ENCODE measurements around the gene MGAT5. TPM values are rescaled to one million over a fixed set of nuclear protein-coding genes. Genes with fewer than 3 reads are reported as not detected.

The MGAT5 gene
- total RNA-seq, 2 experiments from 2014 or later: 11.6 to 13.0 TPM

GRCh38 chr2:134231965-134232340 lies 21.9 kb upstream of the MGAT5 start:
- Mint-ChIP-seq H3K4me3 (no peak overlapping the region), H3K9me3 (peaks cover 19% of the 10 kb centered on the region), H3K27me3 (ENCODE audit: low read depth) (no peaks in the 10 kb centered on the region), H3K4me1 (ENCODE audit: low read depth) (peaks cover 71% of the 10 kb centered on the region), H3K36me3 (ENCODE audit: low read depth) (peaks cover 14% of the 10 kb centered on the region), H3K27ac (no peak overlapping the region)
- no peak for DNase-seq
- CTCF ChIA-PET: interaction anchor here (0.6 to 1.2 kb wide), 2 partner anchors 14 to 219 kb away, joined by 3 read pairs; no protein-coding TSS in a partner anchor
- intact Hi-C loops (cut with micrococcal nuclease): loop anchor here (2.0 to 5.0 kb wide), 2 partner anchors 105 to 685 kb away; partner anchors contain the start of gene CCNT2

- Mint-ChIP-seq H3K4me1 (ENCODE audit: low read depth) (peaks cover 74% of the 10 kb centered on the region), H3K36me3 (ENCODE audit: low read depth) (peaks cover 14% of the 10 kb centered on the region), H3K27me3 (ENCODE audit: low read depth) (no peaks in the 10 kb centered on the region), H3K4me3 (no peak overlapping the region), H3K27ac (peak overlapping the region; percentile 50), H3K9me3 (peaks cover 19% of the 10 kb centered on the region)
- CTCF ChIA-PET: interaction anchor here (0.6 to 4.0 kb wide), 2 partner anchors 12 to 13 kb away, joined by 3 to 26 read pairs; no protein-coding TSS in a partner anchor
- intact Hi-C loops (cut with micrococcal nuclease): loop anchor here (2.0 to 5.0 kb wide), 2 partner anchors 106 to 685 kb away; partner anchors contain the start of gene CCNT2
- DNase-seq: no peak
These were observed 21.4 kb upstream of the MGAT5 start for GRCh38 chr2:134232461-134232860.

GRCh38 chr2:134232868-134233727 lies 20.8 kb upstream of the MGAT5 start:
- DNase-seq: peak; percentile 47
- Mint-ChIP-seq H3K4me1 (ENCODE audit: low read depth) (peaks cover 70% of the 10 kb centered on the region), H3K27me3 (ENCODE audit: low read depth) (no peaks in the 10 kb centered on the region), H3K9me3 (peaks cover 13% of the 10 kb centered on the region), H3K27ac (peak overlapping the region; percentile 80), H3K36me3 (ENCODE audit: low read depth) (peaks cover 9% of the 10 kb centered on the region), H3K4me3 (no peak overlapping the region)
- intact Hi-C loops (cut with micrococcal nuclease): loop anchor here (1.0 to 5.0 kb wide), 11 partner anchors 12 to 684 kb away; partner anchors contain the start of gene CCNT2
- CTCF ChIA-PET: interaction anchor here (4.0 kb wide), 1 partner anchor 12 kb away, joined by 26 read pairs; no protein-coding TSS in a partner anchor

- CTCF ChIA-PET: interaction anchor here (1.3 to 4.0 kb wide), 2 partner anchors 11 to 15 kb away, joined by 4 to 26 read pairs; no protein-coding TSS in a partner anchor
- Mint-ChIP-seq H3K27ac (peak overlapping the region; percentile 80), H3K4me1 (ENCODE audit: low read depth) (peaks cover 74% of the 10 kb centered on the region), H3K27me3 (ENCODE audit: low read depth) (no peaks in the 10 kb centered on the region), H3K36me3 (ENCODE audit: low read depth) (peaks cover 4% of the 10 kb centered on the region), H3K4me3 (no peak overlapping the region), H3K9me3 (peaks cover 9% of the 10 kb centered on the region)
- intact Hi-C loops (cut with micrococcal nuclease): loop anchor here (1.0 to 5.0 kb wide), 11 partner anchors 12 to 684 kb away; partner anchors contain the start of gene CCNT2
- no peak for DNase-seq
These were observed 20.1 kb upstream of the MGAT5 start for GRCh38 chr2:134233728-134234136.

DNA sequence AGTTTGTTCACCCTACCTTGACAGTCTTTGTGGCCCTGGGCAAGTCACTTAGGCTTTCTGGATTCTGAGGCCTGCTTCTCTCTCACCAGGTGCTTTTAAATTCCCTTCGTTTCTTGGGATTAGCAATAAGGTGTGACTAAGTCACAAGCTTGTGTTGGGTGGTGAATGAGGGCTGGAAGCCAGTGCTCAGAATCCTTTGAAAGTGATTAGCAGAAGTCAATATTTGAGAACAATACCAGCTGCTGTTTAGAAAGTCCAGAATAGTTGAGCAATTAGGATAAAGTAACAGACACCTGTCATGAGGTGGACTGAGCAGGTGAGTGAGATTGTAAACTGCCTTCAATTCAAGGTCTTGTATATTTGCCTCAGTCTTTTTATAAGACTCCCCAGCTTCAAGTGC lies 19.3 kb upstream of the MGAT5 start:
- peaks cover 3% of the 10 kb centered on the region for H3K36me3 Mint-ChIP-seq (ENCODE audit: low read depth)
- intact Hi-C loops (cut with micrococcal nuclease): loop anchor here (5.0 kb wide), 1 partner anchor 683 kb away; the partner anchor contains the start of gene CCNT2
- H3K4me3 Mint-ChIP-seq: no peak overlapping the region
- no peak overlapping the region for H3K27ac Mint-ChIP-seq
- CTCF ChIA-PET: interaction anchor here (0.7 to 4.0 kb wide), 5 partner anchors 10 to 175 kb away, joined by 3 to 26 read pairs (median 3); no protein-coding TSS in a partner anchor
- H3K4me1 Mint-ChIP-seq (ENCODE audit: low read depth): peaks cover 78% of the 10 kb centered on the region
- no peaks in the 10 kb centered on the region for H3K27me3 Mint-ChIP-seq (ENCODE audit: low read depth)
- no peak for DNase-seq
- H3K9me3 Mint-ChIP-seq: peaks cover 3% of the 10 kb centered on the region

DNA sequence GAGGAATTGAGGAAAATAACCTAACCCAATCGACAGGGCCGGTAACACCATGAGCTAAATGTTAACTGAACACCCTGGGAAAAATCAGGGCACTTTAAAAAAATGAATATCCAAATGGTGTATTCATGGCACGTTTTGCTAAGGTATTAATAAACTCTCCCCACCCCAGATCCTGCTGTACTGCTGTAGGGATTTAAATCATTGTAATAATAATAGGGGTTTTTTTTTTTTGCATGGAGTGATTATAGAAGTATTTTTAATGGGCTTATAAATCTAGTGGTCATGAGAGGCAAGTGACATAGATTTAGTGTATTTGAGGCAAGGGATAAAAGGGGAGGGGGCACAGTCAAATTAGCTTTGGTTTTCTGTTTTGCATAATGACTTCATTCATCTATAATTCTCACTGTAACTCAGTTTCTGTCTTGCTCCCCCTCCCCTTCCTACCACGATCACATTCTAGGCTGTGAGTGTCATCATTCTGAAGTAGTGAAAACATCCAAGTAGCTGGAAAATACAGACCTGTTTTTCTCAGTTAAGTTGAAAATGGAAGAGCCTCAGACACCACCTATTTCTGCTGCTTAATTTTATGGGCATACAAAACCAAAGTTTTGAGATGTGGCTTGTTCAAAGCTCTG lies 18.2 kb upstream of the MGAT5 start:
- DNase-seq: peak; percentile 34
- intact Hi-C loops (cut with micrococcal nuclease): no loop called here
- no peak overlapping the region for H3K4me3 Mint-ChIP-seq

GRCh38 chr2:134238371-134238770 lies 15.5 kb upstream of the MGAT5 start:
- CTCF ChIA-PET: interaction anchor here (2.7 kb wide), 1 partner anchor 120 kb away, joined by 9 read pairs; no protein-coding TSS in a partner anchor
- DNase-seq: no peak
- H3K27ac Mint-ChIP-seq: no peak overlapping the region
- H3K36me3 Mint-ChIP-seq (ENCODE audit: low read depth): no peaks in the 10 kb centered on the region
- no peaks in the 10 kb centered on the region for H3K9me3 Mint-ChIP-seq
- H3K27me3 Mint-ChIP-seq (ENCODE audit: low read depth): no peaks in the 10 kb centered on the region
- H3K4me1 Mint-ChIP-seq (ENCODE audit: low read depth): peaks cover 54% of the 10 kb centered on the region
- intact Hi-C loops (cut with micrococcal nuclease): no loop called here
- H3K4me3 Mint-ChIP-seq: no peak overlapping the region

More for the DNA sequence above, 18.2 kb upstream of the MGAT5 start:
- Mint-ChIP-seq H3K9me3 (no peaks in the 10 kb centered on the region), H3K27ac (no peak overlapping the region), H3K36me3 (ENCODE audit: low read depth) (no peaks in the 10 kb centered on the region), H3K27me3 (ENCODE audit: low read depth) (no peaks in the 10 kb centered on the region), H3K4me1 (ENCODE audit: low read depth) (peaks cover 74% of the 10 kb centered on the region)
- CTCF ChIA-PET: interaction anchor here (0.7 to 4.0 kb wide), 4 partner anchors 9 to 174 kb away, joined by 3 to 26 read pairs (median 3); no protein-coding TSS in a partner anchor

DNA sequence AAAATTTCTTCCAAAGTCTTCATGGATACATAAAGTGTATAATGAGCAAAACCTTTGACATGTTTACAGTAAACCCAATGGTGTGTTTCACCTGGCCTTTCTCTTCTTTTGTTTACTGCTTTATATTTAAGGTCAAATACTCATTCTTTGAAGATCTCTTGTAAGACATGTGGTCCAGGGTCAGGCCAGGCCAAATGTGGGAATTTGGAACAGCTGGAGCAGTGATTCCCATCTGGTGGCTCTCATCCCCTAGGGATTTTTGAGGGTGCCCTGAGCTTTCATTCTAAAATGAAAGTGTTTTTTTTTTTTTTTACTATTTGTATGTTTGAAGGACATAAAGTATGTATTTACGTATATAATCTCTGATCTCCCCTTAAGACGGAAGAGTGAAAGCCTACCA lies 13.8 kb upstream of the MGAT5 start:
- intact Hi-C loops (cut with micrococcal nuclease): no loop called here
- DNase-seq: no peak
- H3K9me3 Mint-ChIP-seq: no peaks in the 10 kb centered on the region
- H3K4me3 Mint-ChIP-seq: no peak overlapping the region
- CTCF ChIA-PET: interaction anchor here (2.7 kb wide), 1 partner anchor 122 kb away, joined by 9 read pairs; no protein-coding TSS in a partner anchor
- no peaks in the 10 kb centered on the region for H3K36me3 Mint-ChIP-seq (ENCODE audit: low read depth)
- no peaks in the 10 kb centered on the region for H3K27me3 Mint-ChIP-seq (ENCODE audit: low read depth)
- H3K27ac Mint-ChIP-seq: no peak overlapping the region
- peaks cover 52% of the 10 kb centered on the region for H3K4me1 Mint-ChIP-seq (ENCODE audit: low read depth)

- H3K27ac Mint-ChIP-seq: no peak overlapping the region
- peaks cover 51% of the 10 kb centered on the region for H3K4me1 Mint-ChIP-seq (ENCODE audit: low read depth)
These were observed 12.0 kb upstream of the MGAT5 start for GRCh38 chr2:134241911-134242310.

GRCh38 chr2:134243244-134243643 lies 10.6 kb upstream of the MGAT5 start:
- Mint-ChIP-seq H3K4me1 (ENCODE audit: low read depth) (peaks cover 60% of the 10 kb centered on the region), H3K27me3 (ENCODE audit: low read depth) (no peaks in the 10 kb centered on the region), H3K9me3 (no peaks in the 10 kb centered on the region), H3K36me3 (ENCODE audit: low read depth) (no peaks in the 10 kb centered on the region), H3K27ac (no peak overlapping the region), H3K4me3 (no peak overlapping the region)
- CTCF ChIA-PET: interaction anchor here (0.6 to 5.0 kb wide), 12 partner anchors 9 to 169 kb away, joined by 3 to 48 read pairs (median 5); partner anchors contain the start of gene MGAT5
- intact Hi-C loops (cut with micrococcal nuclease): no loop called here
- DNase-seq: no peak

More at GRCh38 chr2:134241911-134242310, 12.0 kb upstream of the MGAT5 start:
- intact Hi-C loops (cut with micrococcal nuclease): no loop called here
- DNase-seq: no peak
- CTCF ChIA-PET: interaction anchor here (2.1 to 5.0 kb wide), 2 partner anchors 12 to 123 kb away, joined by 5 to 48 read pairs; partner anchors contain the start of gene MGAT5
- Mint-ChIP-seq H3K36me3 (ENCODE audit: low read depth) (no peaks in the 10 kb centered on the region), H3K27me3 (ENCODE audit: low read depth) (no peaks in the 10 kb centered on the region), H3K4me3 (no peak overlapping the region), H3K9me3 (no peaks in the 10 kb centered on the region)

- CTCF ChIA-PET: interaction anchor here (1.5 to 5.0 kb wide), 10 partner anchors 10 to 168 kb away, joined by 4 to 48 read pairs (median 10); partner anchors contain the start of gene MGAT5
- H3K9me3 Mint-ChIP-seq: no peaks in the 10 kb centered on the region
- intact Hi-C loops (cut with micrococcal nuclease): loop anchor here (2.0 kb wide), 1 partner anchor 357 kb away; no protein-coding TSS in a partner anchor
- no peaks in the 10 kb centered on the region for H3K36me3 Mint-ChIP-seq (ENCODE audit: low read depth)
- no peak overlapping the region for H3K27ac Mint-ChIP-seq
- no peaks in the 10 kb centered on the region for H3K27me3 Mint-ChIP-seq (ENCODE audit: low read depth)
- no peak overlapping the region for H3K4me3 Mint-ChIP-seq
- DNase-seq: no peak
- H3K4me1 Mint-ChIP-seq (ENCODE audit: low read depth): peaks cover 60% of the 10 kb centered on the region
These were observed 9.8 kb upstream of the MGAT5 start for GRCh38 chr2:134244086-134244485.

All from activated naive CD4-positive, alpha-beta T cell treated with anti-CD3 and anti-CD28 coated beads for 36 hours (primary cell).